CD4-positive, alpha-beta memory T cell (primary cell): Measurements from ENCODE around the gene PAX2. TPM values are rescaled to one million over a fixed set of nuclear protein-coding genes. Genes with fewer than 3 reads are reported as not detected.

Source experiments
- CTCF ChIA-PET: fragments of 350-600 bp; sonication (Branson Sonifier 250); formaldehyde crosslinking; loops from one replicate; lab custom pipeline; 2021; ENCODE audit warnings: inconsistent platforms; ENCODE audit not compliant: partially characterized antibody; lab: Charles Lee
- POLR2A ChIA-PET: fragments of 350-600 bp; sonication (Branson Sonifier 250); formaldehyde crosslinking; loops from one replicate; lab custom pipeline; 2021; ENCODE audit not compliant: partially characterized antibody; lab: Charles Lee
- DNase-seq, 5 donors: peaks; one replicate each; pipeline versions ENCODE4 v3.0.0 to v3.0.0-alpha.2; 2020 to 2022; ENCODE audit warnings: mixed read lengths in 1 of 5
- H3K27ac ChIP-seq: one replicate; pipeline ENCODE4 v1.7.0; 2013; ENCODE audit warnings: low read depth, low read length
- H3K27me3 ChIP-seq: 2 replicates; pipeline ENCODE4 v1.7.0; 2013; ENCODE audit warnings: mild to moderate bottlenecking, low read length, moderate library complexity; ENCODE audit not compliant: insufficient read depth
- H3K36me3 ChIP-seq: 2 replicates; pipeline ENCODE4 v1.7.0; 2013; ENCODE audit warnings: mild to moderate bottlenecking, low read length, moderate library complexity; ENCODE audit not compliant: insufficient read depth
- H3K4me1 ChIP-seq: 2 replicates; pipeline ENCODE4 v1.7.0; 2013; ENCODE audit warnings: mild to moderate bottlenecking, low read length, moderate library complexity; ENCODE audit not compliant: insufficient read depth
- H3K4me3 ChIP-seq, 2 donors: one replicate each; pipeline ENCODE4 v1.7.0; 2013; ENCODE audit warnings: low read length in 2 of 2, mild to moderate bottlenecking in 1 of 2
- H3K9me3 ChIP-seq, 2 donors: one replicate each; pipeline ENCODE4 v1.7.0; 2013; ENCODE audit warnings: low read length in 2 of 2, control low read depth in 1 of 2; ENCODE audit not compliant: control insufficient read depth in 1 of 2
- H3K27ac Mint-ChIP-seq, 7 donors: one replicate each; pipeline ENCODE4 v1.8.0; 2020 to 2021; ENCODE audit warnings: mixed read lengths in 7 of 7, mild to moderate bottlenecking in 6 of 7, inconsistent platforms in 3 of 7, moderate library complexity in 3 of 7
- H3K27me3 Mint-ChIP-seq, 2 donors: one replicate each; pipeline ENCODE4 v1.8.0; 2020 to 2021; ENCODE audit warnings: mixed read lengths in 2 of 2
- H3K36me3 Mint-ChIP-seq, 2 donors: one replicate each; pipeline ENCODE4 v1.8.0; 2020 to 2021; ENCODE audit warnings: mixed read lengths in 2 of 2, inconsistent platforms in 1 of 2, mild to moderate bottlenecking in 1 of 2
- H3K4me1 Mint-ChIP-seq, 4 donors: one replicate each; pipeline ENCODE4 v1.8.0; 2020 to 2021; ENCODE audit warnings: mixed read lengths in 4 of 4, mild to moderate bottlenecking in 1 of 4
- H3K4me3 Mint-ChIP-seq, 8 donors: one replicate each; pipeline ENCODE4 v1.8.0; 2020 to 2021; ENCODE audit warnings: mixed read lengths in 8 of 8, mild to moderate bottlenecking in 7 of 8, moderate library complexity in 6 of 8, inconsistent platforms in 3 of 8
- H3K9me3 Mint-ChIP-seq, 8 donors: one replicate each; pipeline ENCODE4 v1.8.0; 2020 to 2021; ENCODE audit warnings: mixed read lengths in 8 of 8, mild to moderate bottlenecking in 5 of 8, inconsistent platforms in 3 of 8, moderate library complexity in 1 of 8
- intact Hi-C: fragments of 100-400 bp; cut with micrococcal nuclease; formaldehyde crosslinking; loops from one replicate; pipeline ENCODE4 v1.15.1; 2023
- polyA plus RNA-seq, 2 donors: library from polyadenylated mRNA; unstranded; fragments of 300-500 nt; fragmentation: Illumina TruSeq; gene quantifications; one replicate each; pipeline ENCODE4 v1.2.3, GENCODE V29; 2021
- total RNA-seq, 2 experiments: library from RNA; stranded (reverse); gene quantifications; one replicate each; pipeline ENCODE4 v1.2.3, GENCODE V29; 2021

PAX2 gene
- total and polyA plus RNA-seq, 4 experiments from 2014 or later = not detected

DNA sequence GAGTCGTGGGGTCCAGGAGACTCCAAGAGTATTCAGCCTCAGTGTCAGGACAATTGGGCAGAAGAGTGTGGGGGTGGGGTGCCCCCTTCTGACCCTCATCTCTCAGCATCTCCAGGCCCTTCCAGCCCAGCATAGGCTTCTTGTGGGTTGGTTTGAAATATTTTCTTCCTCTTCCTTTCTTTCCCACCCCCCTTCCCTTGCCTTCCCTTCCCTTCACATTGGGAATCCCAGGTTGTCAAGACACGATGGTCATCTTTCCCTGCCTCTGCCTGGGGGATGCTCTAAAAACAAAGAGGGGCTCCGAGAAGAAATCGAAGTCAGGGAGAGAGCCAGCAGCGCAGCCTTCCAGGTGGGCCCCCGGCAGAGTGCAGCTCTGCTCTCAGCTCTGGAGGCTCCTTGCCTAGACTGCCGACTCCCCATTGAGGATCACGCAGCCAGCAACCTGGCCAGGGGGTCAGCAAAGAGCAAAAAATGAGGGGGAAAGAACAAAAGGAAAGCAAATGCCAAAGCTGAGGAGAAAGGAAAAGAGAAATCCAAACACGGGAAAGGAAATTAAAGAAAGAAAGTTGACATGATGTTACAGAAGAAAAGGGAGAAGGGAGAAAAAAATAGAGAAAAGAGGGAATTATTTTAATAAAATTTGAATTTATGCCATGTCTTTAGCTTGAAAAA, 1.5 kb downstream of the PAX2 start:
- no peak overlapping the region for H3K27ac ChIP-seq
- POLR2A ChIA-PET = no interaction called here
- H3K9me3 ChIP-seq = no peaks in the 10 kb centered on the region
- Mint-ChIP-seq H3K27me3 (peaks cover 58 to 66% of the 10 kb centered on the region in 2 donors), H3K27ac (peak overlapping the region in 1 of 7 donors; percentile 52), H3K9me3 (peaks cover 0 to 2% (median 0%) of the 10 kb centered on the region in 8 donors), H3K4me3 (peak overlapping the region; percentile 1 to 76 (median 56)), H3K4me1 (peaks cover 17 to 62% (median 47%) of the 10 kb centered on the region in 4 donors), H3K36me3 (no peaks in the 10 kb centered on the region)
- no peak overlapping the region for H3K4me3 ChIP-seq
- no peaks in the 10 kb centered on the region for H3K36me3 ChIP-seq
- CTCF ChIA-PET = no interaction called here
- H3K27me3 ChIP-seq = peaks cover 53% of the 10 kb centered on the region
- H3K4me1 ChIP-seq = peaks cover 35% of the 10 kb centered on the region
- DNase-seq = no peak
- intact Hi-C loops = no loop called here

DNA sequence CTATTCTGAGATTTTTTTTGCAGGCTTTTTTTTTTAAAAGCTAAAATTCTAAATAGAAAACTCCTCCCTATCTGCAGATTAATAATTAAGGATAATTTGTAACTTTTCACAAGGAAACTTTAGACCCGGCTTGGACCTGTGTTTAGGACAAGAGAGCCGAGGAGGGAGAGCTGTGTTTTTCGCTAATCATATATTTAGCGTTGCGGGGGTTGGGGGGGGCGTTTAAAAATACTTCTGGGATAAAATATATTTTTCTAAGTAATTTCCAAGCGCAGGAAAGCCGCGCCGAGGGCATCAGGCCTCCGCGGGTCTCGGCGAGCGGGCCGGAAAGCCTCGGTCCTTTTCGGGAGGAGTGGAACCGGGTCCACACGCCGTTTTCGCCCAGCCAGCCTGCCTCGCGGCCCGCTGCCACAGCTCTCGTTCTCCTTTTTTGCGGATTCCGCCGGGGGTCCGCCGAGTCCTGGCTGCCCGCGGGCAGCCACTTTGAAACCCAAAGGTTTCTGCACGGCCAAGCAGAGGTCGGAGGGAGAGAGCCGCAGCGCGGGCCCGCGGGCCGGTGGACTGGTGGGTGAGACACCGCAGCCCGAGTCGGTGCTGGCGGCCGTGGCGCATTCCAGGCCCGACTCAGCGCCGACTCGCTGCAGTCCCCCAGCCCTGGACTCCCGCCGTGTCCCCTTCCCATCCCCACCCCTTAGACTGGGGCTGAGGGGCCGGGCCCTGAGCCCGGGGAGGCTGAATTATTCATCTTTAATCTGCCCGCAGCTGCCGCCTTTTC, 2.3 kb downstream of the PAX2 start:
- Histone ChIP-seq H3K27me3 (peaks cover 51% of the 10 kb centered on the region), H3K4me1 (peaks cover 35% of the 10 kb centered on the region), H3K36me3 (no peaks in the 10 kb centered on the region), H3K9me3 (no peaks in the 10 kb centered on the region), H3K27ac (no peak overlapping the region), H3K4me3 (no peak overlapping the region)
- POLR2A ChIA-PET = no interaction called here
- CTCF ChIA-PET = no interaction called here
- peak overlapping the region in 1 of 7 donors; percentile 52 for H3K27ac Mint-ChIP-seq
- peaks cover 59 to 71% of the 10 kb centered on the region in 2 donors for H3K27me3 Mint-ChIP-seq
- no peaks in the 10 kb centered on the region for H3K36me3 Mint-ChIP-seq
- intact Hi-C loops = no loop called here
- peaks cover 17 to 58% (median 45%) of the 10 kb centered on the region in 4 donors for H3K4me1 Mint-ChIP-seq
- H3K9me3 Mint-ChIP-seq = peaks cover 0 to 2% (median 0%) of the 10 kb centered on the region in 8 donors
- DNase-seq = no peak
- H3K4me3 Mint-ChIP-seq = peak overlapping the region in 6 of 8 donors; percentile 43 to 69 (median 52)

DNA sequence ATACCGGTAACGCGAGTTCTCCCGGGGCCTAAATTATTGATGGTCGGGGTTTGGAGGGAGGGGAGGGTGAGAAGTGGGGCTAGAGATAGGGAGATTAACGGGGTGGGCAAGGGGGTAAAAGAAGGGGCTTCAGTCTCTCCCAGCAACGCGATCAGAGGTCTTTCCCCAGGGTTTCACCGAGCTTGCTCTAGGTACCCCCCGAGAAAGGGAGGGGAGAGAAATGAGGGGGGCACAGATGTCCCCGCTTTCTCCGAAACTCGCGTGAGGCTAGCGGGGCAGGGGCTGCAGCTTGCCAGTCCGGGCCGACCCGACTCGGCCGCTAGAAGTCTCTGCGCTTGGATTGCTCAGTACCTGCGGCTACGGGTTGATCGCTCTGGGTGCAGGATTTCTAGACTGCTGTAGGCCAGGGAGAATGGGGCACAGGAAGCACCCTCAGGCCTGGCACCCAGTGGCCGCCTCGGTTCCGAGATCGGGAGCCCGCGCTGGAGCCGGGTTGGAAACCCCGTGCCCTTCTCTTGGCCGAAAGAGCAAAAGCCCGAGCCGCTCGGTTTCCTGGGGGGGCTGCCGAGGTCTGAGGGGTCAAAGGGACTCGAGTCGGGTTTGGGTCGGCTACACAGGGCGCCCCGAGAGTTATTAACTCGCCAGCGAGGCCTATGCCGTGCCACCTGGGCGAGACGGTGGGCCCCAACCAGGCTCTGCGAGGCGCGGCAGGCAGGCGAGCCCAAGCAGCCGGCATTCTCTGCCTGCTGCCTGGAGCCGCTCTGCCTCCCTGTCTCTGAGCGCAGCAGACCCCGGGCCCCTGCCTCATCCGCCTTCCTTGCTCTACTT, 3.1 kb downstream of the PAX2 start:
- no peak for DNase-seq
- ChIA-PET POLR2A (no interaction called here), CTCF (no interaction called here)
- H3K4me1 Mint-ChIP-seq = peaks cover 15 to 51% (median 41%) of the 10 kb centered on the region in 4 donors
- Histone ChIP-seq H3K4me1 (peaks cover 34% of the 10 kb centered on the region), H3K27me3 (peaks cover 48% of the 10 kb centered on the region), H3K9me3 (no peaks in the 10 kb centered on the region), H3K4me3 (no peak overlapping the region), H3K27ac (no peak overlapping the region), H3K36me3 (no peaks in the 10 kb centered on the region)
- intact Hi-C loops = no loop called here
- H3K27me3 Mint-ChIP-seq = peaks cover 55 to 71% of the 10 kb centered on the region in 2 donors
- H3K27ac Mint-ChIP-seq = no peak overlapping the region
- no peaks in the 10 kb centered on the region for H3K36me3 Mint-ChIP-seq
- H3K4me3 Mint-ChIP-seq = peak overlapping the region in 6 of 8 donors; percentile 42 to 81 (median 54)
- H3K9me3 Mint-ChIP-seq = peaks cover 0 to 2% (median 0%) of the 10 kb centered on the region in 8 donors

DNA sequence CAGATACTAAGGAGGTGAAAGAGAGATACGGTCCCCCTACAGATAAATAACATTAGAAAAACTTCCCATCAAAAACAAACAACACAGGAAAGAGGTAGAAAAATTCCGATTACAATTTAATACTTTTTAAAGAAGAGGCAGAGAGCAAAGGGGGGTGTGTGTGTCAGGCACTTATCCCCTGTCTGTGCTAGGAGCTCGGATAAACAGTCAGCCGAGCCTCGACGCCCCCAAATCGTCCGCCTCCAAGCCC, 3.6 kb downstream of the PAX2 start:
- H3K36me3 Mint-ChIP-seq = no peaks in the 10 kb centered on the region
- peaks cover 0 to 2% (median 0%) of the 10 kb centered on the region in 8 donors for H3K9me3 Mint-ChIP-seq
- Histone ChIP-seq H3K27ac (no peak overlapping the region), H3K9me3 (no peaks in the 10 kb centered on the region), H3K4me1 (peaks cover 29% of the 10 kb centered on the region), H3K4me3 (no peak overlapping the region), H3K36me3 (no peaks in the 10 kb centered on the region), H3K27me3 (peaks cover 43% of the 10 kb centered on the region)
- H3K4me3 Mint-ChIP-seq = peak overlapping the region in 6 of 8 donors; percentile 36 to 81 (median 54)
- ChIA-PET CTCF (no interaction called here), POLR2A (no interaction called here)
- no peak for DNase-seq
- intact Hi-C loops = no loop called here
- peaks cover 12 to 45% (median 37%) of the 10 kb centered on the region in 4 donors for H3K4me1 Mint-ChIP-seq
- peaks cover 58 to 71% of the 10 kb centered on the region in 2 donors for H3K27me3 Mint-ChIP-seq
- peak overlapping the region in 1 of 7 donors; percentile 40 for H3K27ac Mint-ChIP-seq

DNA sequence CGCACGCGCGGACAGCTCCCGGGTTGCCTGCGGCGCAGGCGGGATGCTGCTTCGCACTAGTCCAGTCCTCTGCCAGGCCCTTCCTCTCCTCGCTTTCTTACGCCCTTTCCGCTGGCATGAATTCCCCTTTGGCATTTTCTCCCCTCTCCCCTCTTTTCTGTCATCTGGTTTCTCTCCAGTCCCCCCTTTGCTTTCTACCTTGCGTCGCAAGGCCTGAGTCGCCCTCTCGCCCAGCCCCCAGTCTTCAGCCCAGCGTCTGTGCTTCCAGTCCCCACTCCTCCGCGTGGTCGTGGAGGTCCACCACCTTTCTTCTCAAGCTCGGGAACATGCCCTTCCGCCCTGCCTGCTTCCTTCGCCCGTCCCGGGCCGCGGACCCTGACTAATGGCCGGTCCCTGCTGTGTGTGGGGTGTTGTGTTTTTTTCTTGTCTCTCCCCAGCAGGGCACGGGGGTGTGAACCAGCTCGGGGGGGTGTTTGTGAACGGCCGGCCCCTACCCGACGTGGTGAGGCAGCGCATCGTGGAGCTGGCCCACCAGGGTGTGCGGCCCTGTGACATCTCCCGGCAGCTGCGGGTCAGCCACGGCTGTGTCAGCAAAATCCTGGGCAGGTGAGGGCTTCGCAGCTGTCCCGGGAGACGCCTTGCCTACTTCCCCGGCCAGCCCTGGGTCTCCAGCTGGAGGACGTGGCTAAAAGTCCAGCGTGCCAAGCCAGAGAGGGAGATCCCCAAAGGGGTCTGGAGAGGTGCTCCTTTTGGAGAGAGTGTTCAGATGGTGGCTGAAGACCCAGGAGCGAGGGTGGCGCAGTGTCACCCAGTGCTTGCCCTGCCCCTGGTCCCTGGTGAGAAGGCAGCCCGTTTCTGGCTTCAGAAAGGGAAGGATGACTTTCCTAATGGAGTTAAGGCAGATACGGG, 4.2 kb downstream of the PAX2 start:
- Mint-ChIP-seq H3K4me3 (peak overlapping the region in 4 of 8 donors; percentile 50 to 81 (median 56)), H3K36me3 (no peaks in the 10 kb centered on the region), H3K4me1 (peaks cover 12 to 39% (median 32%) of the 10 kb centered on the region in 4 donors), H3K27me3 (peaks cover 59 to 68% of the 10 kb centered on the region in 2 donors), H3K27ac (peak overlapping the region in 1 of 7 donors; percentile 40), H3K9me3 (peaks cover 0 to 2% (median 0%) of the 10 kb centered on the region in 8 donors)
- Histone ChIP-seq H3K36me3 (no peaks in the 10 kb centered on the region), H3K4me1 (peaks cover 23% of the 10 kb centered on the region), H3K4me3 (no peak overlapping the region), H3K27me3 (peaks cover 37% of the 10 kb centered on the region), H3K9me3 (no peaks in the 10 kb centered on the region), H3K27ac (no peak overlapping the region)
- ChIA-PET CTCF (no interaction called here), POLR2A (no interaction called here)
- no peak for DNase-seq
- intact Hi-C loops = no loop called here

DNA sequence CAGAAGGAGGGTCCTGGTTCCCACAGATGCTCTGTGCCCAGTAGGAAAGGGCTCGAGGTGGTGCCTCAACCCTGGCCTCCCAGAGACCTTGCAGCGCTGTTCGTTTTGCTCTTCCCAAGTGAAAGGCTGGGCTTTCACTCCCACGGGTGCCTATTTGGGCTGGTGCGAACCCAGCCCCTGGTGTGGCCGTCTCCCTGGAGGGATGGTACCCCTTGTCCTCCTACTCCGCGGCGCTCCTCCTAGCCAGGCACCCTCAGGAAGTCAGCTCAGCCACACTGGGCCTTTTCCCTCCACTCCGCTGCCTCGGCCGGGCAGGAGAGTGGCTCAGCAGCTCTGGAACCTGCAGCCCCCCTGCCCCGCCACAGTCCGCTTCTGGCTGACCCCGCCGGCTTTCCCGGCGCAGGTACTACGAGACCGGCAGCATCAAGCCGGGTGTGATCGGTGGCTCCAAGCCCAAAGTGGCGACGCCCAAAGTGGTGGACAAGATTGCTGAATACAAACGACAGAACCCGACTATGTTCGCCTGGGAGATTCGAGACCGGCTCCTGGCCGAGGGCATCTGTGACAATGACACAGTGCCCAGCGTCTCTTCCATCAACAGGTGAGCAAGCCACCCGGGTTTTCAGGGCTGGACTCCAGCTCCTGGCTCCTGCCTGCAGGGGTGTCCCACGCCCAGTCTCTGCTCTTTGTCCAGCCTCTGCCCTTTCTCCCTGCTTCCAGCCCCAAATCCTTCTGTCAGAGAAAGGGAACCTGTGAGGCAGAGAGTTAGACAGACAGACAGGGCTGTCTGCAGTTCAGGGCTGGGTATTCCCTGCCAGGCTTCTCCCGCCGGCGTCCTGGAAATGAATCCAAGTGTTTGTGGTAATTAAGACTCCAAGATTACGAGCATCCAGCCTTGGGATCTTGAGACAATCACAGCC, 5.2 kb downstream of the PAX2 start:
- Histone ChIP-seq H3K27me3 (peaks cover 39% of the 10 kb centered on the region), H3K36me3 (no peaks in the 10 kb centered on the region), H3K4me1 (peaks cover 18% of the 10 kb centered on the region), H3K4me3 (no peak overlapping the region), H3K9me3 (no peaks in the 10 kb centered on the region), H3K27ac (no peak overlapping the region)
- intact Hi-C loops = no loop called here
- ChIA-PET POLR2A (no interaction called here), CTCF (interaction anchor here (1.5 kb wide), 1 partner anchor 187 kb away, joined by 4 read pairs; no protein-coding TSS in a partner anchor)
- H3K9me3 Mint-ChIP-seq = peaks cover 0 to 2% (median 0%) of the 10 kb centered on the region in 8 donors
- peak overlapping the region in 2 of 8 donors; percentile 21 to 30 for H3K4me3 Mint-ChIP-seq
- H3K36me3 Mint-ChIP-seq = no peaks in the 10 kb centered on the region
- no peak overlapping the region for H3K27ac Mint-ChIP-seq
- no peak for DNase-seq
- H3K4me1 Mint-ChIP-seq = peaks cover 12 to 34% (median 28%) of the 10 kb centered on the region in 4 donors
- peaks cover 61 to 72% of the 10 kb centered on the region in 2 donors for H3K27me3 Mint-ChIP-seq
